Lung microvascular endothelial cell (primary cell): ENCODE measurements around the gene CRIP3. TPM values are rescaled to one million over a fixed set of nuclear protein-coding genes. Genes with fewer than 3 reads are reported as not detected.
A peak's percentile ranks its signal among the peaks of the same experiment; 100 is the strongest.
"Not testable (repeated sequence)": the region's sequence is repeated elsewhere in the genome, so short reads cannot be mapped to it uniquely, and the experiment has no call there.

Experiments used
- DNase-seq, 2 donors: peaks; one replicate each; pipeline versions ENCODE4 v3.0.0 to v3.0.0-alpha.2; 2010; ENCODE audit warnings: low read depth in 2 of 2
- total RNA-seq: library from RNA; depleted of rRNA; stranded (reverse); fragments of >200 nt; gene quantifications from 2 replicates; pipeline ENCODE4 v1.2.1, GENCODE V29; 2014

The CRIP3 gene
- total RNA-seq = not detected in 2 replicates

- DNase-seq = peak in 1 of 2 donors; percentile 31
Measured at GRCh38 chr6:43308101-43308989, at the start of gene CRIP3. Gene CRIP3, minus strand, starts transcription at chr6:43308826. Its CDS starts 34 bp downstream, at chr6:43308792.

DNA sequence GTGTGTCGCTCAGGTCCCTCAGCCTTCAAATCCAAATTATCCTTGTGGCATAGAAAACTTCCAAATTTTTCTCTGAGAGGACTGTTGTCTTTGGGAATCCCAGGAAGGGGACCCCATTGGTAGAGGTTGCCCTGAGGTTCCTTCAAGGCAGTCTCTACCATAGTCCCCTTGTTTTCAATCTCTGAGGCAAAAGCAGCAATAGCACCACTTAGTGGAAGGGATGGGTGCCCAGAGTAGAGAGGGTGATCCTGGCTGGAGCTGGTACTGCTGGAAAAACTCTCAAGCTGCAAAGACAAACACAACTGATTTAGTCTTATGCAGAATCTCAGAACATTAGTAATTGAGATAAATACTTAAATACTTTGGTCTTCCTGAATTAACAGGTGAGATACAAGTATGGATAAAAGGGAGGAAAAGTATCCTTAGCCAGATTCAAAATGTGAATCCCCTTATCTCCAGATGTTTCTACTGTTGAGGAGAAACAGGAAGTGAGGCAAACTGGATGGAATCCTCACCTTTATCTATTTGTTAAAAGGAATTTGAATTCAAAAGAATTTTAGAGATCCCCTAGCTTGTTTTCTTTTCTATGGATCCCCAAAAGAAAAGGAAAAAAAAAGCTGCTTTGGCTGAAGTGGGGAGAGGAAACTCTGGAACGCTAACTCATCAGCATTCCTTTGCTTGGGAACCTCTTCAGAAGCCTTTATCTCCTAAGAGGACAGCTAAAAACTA, 47.4 kb upstream of the CRIP3 start:
- peak; percentile 28 to 44 for DNase-seq

DNA sequence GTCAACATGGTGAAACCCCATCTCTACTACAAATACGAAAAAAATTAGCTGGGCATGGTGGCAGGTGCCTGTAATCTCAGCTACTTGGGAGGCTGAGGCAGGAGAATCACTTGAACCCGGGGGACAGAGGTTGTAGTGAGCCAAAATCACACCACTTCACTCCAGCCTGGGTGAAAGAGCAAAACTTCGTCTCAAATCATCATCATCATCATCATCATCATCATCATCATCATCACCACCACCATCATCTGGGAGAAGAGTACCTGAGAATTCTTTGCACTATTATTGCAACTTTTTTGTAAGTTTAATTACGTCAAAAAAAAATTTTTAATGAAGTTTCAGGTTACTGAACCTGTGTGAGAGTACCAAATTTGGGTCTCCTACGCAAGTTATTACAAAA, 43.3 kb upstream of the CRIP3 start:
- not testable (repeated sequence) for DNase-seq

- DNase-seq = no peak
Measured at GRCh38 chr6:43347444-43347843, 38.8 kb upstream of the CRIP3 start.

DNA sequence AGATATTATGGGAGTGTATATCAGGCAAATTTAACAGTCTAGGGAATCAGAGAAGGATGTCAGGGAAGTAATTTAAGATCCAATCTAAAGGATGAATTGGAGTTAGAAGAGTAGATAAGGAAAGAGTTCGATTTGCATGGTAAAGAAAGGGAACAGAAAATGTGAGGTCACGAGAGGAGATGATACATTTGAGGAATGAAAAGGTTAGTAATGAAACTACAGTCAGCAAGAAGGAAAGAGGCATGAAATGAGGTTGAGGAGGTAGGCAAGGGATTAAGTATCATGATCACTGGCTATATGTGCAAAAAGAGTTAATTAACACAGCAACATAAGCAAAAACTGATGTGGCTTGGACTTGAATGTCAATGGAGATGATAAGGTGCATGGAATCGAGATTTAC, 38.4 kb upstream of the CRIP3 start:
- no peak for DNase-seq

DNA sequence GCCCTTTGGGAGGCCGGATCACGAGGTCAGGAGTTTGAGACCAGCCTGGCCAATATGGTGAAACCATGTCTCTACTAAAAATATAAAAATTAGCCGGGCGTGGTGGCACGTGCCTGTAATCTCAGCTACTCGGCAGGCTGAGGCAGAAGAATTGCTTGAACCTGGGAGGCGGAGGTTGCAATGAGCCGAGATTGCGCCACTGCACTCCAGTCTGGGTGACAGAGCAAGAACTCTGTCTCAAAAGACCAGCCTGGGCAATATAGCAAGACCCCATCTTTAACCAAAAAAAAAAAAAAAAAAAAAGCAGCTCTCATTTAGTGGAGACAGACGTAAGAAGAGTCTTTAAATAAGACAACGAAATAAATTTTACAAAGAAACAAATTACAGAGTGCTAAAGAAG, 37.6 kb upstream of the CRIP3 start:
- not testable (repeated sequence) for DNase-seq

GRCh38 chr6:43339168-43339567, 30.5 kb upstream of the CRIP3 start:
- DNase-seq = no peak

GRCh38 chr6:43338243-43338642, 29.6 kb upstream of the CRIP3 start:
- DNase-seq = no peak

DNA sequence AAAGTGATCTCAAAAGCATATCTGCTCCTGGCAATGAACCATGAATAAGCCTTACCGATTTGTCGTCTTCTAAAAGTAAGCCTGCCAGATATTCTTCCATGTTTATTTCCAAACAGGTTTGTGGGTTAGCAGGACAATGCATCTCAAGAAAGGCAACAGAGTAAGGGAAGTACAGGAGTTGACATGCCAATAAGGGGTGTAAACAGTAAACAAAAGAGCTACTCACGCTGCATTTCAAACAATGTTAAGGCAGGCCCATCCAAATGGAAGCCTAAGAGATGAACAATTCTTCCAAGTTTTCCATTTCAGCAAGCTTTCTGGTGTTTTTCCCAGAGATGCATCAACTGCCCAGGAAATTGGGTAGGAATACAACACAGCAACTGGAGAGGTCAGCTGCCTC, 27.8 kb upstream of the CRIP3 start:
- DNase-seq = no peak

- DNase-seq = no peak
Measured at GRCh38 chr6:43335469-43335868, 26.8 kb upstream of the CRIP3 start.

DNA sequence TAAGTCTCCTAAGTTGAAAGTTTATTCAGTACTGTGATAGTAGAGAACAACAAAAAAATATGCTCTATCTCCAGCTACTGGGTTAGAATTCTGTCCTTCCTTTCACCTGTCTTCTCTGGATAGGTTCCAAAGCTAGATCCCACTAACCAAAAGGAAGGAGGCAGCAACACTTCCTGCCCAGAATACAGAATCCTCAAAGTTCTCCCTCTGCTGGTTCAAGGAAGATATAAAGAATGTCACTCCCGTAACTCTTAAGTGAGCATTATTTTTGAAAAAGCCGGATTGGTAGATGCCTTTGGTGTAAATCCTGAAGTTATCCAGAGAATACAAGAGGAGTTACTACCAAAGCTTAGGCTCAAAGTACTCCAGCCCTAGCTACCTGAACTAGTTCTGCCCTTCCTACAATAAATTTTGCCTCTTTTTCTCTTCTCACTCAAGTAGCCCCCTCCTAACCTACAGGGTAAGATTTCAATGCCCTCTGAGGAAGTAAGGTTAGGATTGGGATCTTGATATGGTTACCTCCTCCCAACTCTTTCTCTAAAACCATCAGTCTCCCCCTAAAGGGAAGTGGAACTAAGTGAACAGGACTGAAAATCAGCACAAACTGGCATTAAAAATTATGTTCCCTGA, 26.0 kb upstream of the CRIP3 start:
- DNase-seq = peak in 1 of 2 donors; percentile 66

DNA sequence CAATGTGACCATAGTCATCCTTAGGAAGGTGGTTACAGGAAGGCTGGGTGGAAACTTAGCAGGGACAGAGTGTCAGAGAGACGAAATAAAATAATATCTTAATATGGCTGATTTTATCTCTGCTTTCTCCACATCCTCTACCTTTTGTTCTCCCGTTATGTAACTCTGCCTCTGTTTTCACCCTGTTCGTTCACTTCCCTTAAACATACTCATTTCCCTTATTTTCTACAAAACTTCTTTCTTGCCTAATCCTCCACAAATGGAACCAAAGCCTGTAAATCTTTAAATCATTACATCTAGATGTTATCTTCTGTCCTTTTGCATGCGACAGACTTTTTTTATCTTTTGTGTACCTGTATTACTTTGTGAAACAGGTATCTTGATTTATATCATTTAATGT, 23.3 kb upstream of the CRIP3 start:
- DNase-seq = no peak

DNA sequence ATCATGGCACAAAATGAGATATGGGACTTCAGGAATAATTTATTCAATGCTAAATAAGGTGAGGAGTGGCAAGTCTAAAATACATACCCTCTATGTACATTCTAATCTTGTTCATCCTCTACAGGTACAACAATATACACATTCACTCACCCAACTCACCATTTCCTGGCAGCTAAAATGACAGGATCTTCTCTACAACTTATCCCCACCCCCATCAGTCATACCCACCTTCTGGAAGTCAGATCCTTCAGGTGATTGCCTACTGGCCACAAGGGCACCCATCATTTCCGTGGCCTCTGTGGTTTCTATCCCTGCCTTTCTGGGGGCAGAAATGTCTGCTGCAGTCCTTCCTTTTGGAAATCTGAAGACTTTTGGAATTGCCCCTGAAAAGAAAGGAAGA, 22.8 kb upstream of the CRIP3 start:
- no peak for DNase-seq

GRCh38 chr6:43328528-43328927, 19.9 kb upstream of the CRIP3 start:
- no peak for DNase-seq

DNA sequence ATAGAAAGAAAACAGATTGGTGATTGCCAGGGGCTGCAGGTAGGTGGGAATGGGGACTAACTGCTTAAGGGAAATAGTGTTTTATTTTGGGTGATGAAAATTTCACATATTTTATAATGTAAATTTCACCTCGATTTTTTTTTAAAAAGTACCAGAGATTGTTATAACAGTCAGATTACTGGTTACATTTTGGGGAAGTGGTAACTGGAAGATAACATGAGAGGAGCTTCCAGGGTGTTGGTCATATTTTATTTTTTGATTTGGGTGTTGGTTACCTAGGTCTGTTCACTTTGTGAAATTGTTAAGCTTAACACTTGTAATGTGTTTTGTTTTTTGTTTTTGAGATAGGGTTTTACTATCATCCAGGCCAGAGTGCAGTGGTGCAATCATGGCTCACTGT, 17.2 kb upstream of the CRIP3 start:
- no peak for DNase-seq

GRCh38 chr6:43318011-43318410, 9.4 kb upstream of the CRIP3 start:
- DNase-seq = no peak

- no peak for DNase-seq
Measured at GRCh38 chr6:43313813-43314212, 5.2 kb upstream of the CRIP3 start.

DNA sequence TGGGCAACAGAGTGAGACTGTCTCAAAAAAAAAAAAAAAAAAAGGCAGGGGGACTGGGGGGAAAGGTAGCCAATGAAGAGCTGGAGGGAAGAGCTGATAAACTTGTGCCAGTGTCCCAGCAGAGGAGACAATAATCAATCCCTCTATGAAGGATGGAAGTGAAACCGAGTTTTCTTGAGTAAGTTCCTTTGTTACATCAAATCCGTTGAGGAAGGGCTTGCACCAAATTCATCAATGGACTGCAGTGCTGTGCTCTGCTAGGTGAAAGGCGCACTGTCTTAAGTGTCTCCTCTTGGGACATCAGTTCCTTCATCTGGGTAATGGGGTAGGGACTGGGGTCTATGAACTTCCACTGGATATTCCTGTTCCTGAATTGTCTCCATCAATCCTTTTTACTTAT, 3.0 kb upstream of the CRIP3 start:
- no peak for DNase-seq

DNA sequence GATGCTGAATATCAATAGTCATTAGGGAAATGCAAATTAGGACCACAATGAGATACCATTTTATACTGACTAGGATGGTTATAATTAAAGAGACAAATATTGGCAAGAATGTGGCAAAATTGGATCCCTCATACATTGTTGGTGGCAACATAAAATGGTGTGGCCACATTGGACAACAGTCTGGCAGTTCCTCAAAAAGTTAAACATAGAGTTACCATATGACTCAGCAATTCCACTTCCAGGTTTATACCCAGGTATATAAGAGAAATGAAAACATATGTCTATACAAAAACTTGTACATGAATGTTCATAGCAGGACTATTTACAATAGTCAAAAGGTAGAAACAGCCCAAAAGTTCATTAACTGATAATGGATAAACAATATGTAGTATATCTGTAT, 2.0 kb upstream of the CRIP3 start:
- peak in 1 of 2 donors; percentile 14 for DNase-seq

DNA sequence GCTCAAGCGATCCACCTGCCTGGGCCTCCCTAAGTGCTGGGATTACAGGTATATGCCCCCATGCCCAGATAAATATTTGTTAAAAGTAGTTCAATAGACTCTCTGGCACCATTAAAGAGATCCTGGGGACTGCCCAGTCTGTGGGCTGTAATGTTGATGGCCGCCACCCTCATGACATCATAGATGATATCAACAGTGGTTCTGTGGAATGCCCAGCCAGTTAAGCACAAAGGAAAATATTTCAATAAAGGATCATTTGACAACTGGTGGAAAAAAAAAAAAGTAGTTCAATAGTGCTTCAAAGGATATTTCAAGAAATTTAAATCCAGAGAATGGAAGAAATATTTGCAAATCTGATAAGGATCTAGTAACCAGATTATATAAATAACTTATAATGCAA, 1.5 kb upstream of the CRIP3 start:
- no peak for DNase-seq

DNA sequence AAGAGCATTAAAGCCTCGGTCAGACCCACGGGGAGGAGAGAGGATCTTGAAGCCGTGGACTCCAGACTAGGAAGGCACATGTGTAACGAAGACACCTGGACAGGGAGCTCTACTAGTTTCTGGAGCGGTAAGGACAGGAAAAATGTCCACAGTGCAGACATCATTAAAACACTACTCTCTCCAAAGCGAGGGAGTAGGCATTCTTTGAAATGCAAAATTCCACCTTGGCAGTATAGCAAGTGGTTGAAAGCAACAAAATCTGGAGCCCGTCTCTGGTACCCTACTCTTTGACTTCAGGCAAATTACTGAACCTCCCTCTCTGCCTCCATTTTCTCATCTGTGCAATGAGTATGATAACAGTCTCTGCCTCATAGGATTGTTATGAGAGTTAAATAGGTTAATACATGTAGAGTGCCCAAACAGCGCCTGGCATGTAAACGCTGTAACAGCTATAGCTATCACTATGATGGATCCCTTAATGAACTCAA, 408 bp upstream of the CRIP3 start:
- no peak for DNase-seq

- DNase-seq = no peak
Measured at GRCh38 chr6:43307451-43308100, 1.1 kb downstream of the CRIP3 start.
